GM18873 (cell line): ENCODE results near the gene GRAP2.
"Not testable (repeated sequence)": the region's sequence is repeated elsewhere in the genome, so short reads cannot be mapped to it uniquely, and the experiment has no call there.

ENCODE experiments used
- ATAC-seq: cut with Tn5 transposase; IDR thresholded peaks from one replicate; pipeline ENCODE4 v1.9.1; 2021; ENCODE audit warnings: mild to moderate bottlenecking, moderate library complexity, moderate number of reproducible peaks; ENCODE audit not compliant: unreplicated experiment, low FRiP score

Gene GRAP2

GRCh38 chr22:39896313-39896996, 4.4 kb upstream of the GRAP2 start:
- ATAC-seq = no peak

- ATAC-seq = no peak
Measured at GRCh38 chr22:39897841-39898240, 3.0 kb upstream of the GRAP2 start.

GRCh38 chr22:39898997-39899396, 1.9 kb upstream of the GRAP2 start:
- peak; percentile 65 for ATAC-seq

GRCh38 chr22:39901565-39902146, 772 bp downstream of the GRAP2 start:
- no peak for ATAC-seq

- ATAC-seq = not testable (repeated sequence)
Measured at GRCh38 chr22:39904024-39904423, 3.1 kb downstream of the GRAP2 start.

GRCh38 chr22:39904862-39905261, 4.0 kb downstream of the GRAP2 start:
- no peak for ATAC-seq

GRCh38 chr22:39905687-39906086, 4.8 kb downstream of the GRAP2 start:
- ATAC-seq = no peak

- no peak for ATAC-seq
Measured at GRCh38 chr22:39906207-39906606, 5.3 kb downstream of the GRAP2 start.

GRCh38 chr22:39907047-39907446, 6.2 kb downstream of the GRAP2 start:
- no peak for ATAC-seq

- no peak for ATAC-seq
Measured at GRCh38 chr22:39907605-39908097, 6.8 kb downstream of the GRAP2 start.

GRCh38 chr22:39908136-39908535, 7.3 kb downstream of the GRAP2 start:
- no peak for ATAC-seq

GRCh38 chr22:39908737-39909136, 7.9 kb downstream of the GRAP2 start:
- no peak for ATAC-seq

GRCh38 chr22:39910876-39911613, 10.2 kb downstream of the GRAP2 start:
- no peak for ATAC-seq

- no peak for ATAC-seq
Measured at GRCh38 chr22:39913321-39913720, 12.4 kb downstream of the GRAP2 start.

GRCh38 chr22:39913886-39914285, 13.0 kb downstream of the GRAP2 start:
- ATAC-seq = no peak

GRCh38 chr22:39914584-39914983, 13.7 kb downstream of the GRAP2 start:
- ATAC-seq = no peak

GRCh38 chr22:39915295-39915726, 14.4 kb downstream of the GRAP2 start:
- ATAC-seq = no peak

- ATAC-seq = no peak
Measured at GRCh38 chr22:39916496-39916895, 15.6 kb downstream of the GRAP2 start.

GRCh38 chr22:39917197-39917643, 16.3 kb downstream of the GRAP2 start:
- no peak for ATAC-seq

- no peak for ATAC-seq
Measured at GRCh38 chr22:39917776-39918495, 17.1 kb downstream of the GRAP2 start.
